Measurements from ENCODE around the gene MRPL27. TPM values are rescaled to one million over a fixed set of nuclear protein-coding genes. Genes with fewer than 3 reads are reported as not detected.
A peak's percentile ranks its signal among the peaks of the same experiment; 100 is the strongest.

Gene MRPL27
- total RNA-seq, 1 donor from 2014 or later: 77.2 TPM

- no peak for DNase-seq
- Mint-ChIP-seq H3K36me3 (ENCODE audit: unreplicated experiment) (no peaks in the 10 kb centered on the region), H3K9me3 (ENCODE audit: unreplicated experiment) (peaks cover 3% of the 10 kb centered on the region), H3K4me1 (ENCODE audit: low read depth, unreplicated experiment) (peaks cover 6% of the 10 kb centered on the region), H3K4me3 (ENCODE audit: unreplicated experiment) (peak overlapping the region; percentile 83), H3K27me3 (ENCODE audit: unreplicated experiment) (peaks cover 4% of the 10 kb centered on the region), H3K27ac (ENCODE audit: unreplicated experiment) (no peak overlapping the region)
- no peak for TF ChIP-seq CTCF (IDR thresholded peaks at IDR 0.05; ENCODE audit: partially characterized antibody, unreplicated experiment)
Measured at GRCh38 chr17:50397919-50398285, 24.9 kb upstream of the MRPL27 start.

GRCh38 chr17:50397111-50397918 is 24.3 kb upstream of the MRPL27 start, which contains the start of gene LRRC59:
Gene LRRC59, minus strand, starts transcription at chr17:50397523. Its CDS starts 206 bp downstream, at chr17:50397317.
- Mint-ChIP-seq H3K27me3 (ENCODE audit: unreplicated experiment) (peaks cover 4% of the 10 kb centered on the region), H3K4me1 (ENCODE audit: low read depth, unreplicated experiment) (peaks cover 6% of the 10 kb centered on the region), H3K9me3 (ENCODE audit: unreplicated experiment) (peaks cover 3% of the 10 kb centered on the region), H3K36me3 (ENCODE audit: unreplicated experiment) (no peaks in the 10 kb centered on the region), H3K4me3 (ENCODE audit: unreplicated experiment) (peak within 1 kb of the TSS; percentile 93), H3K27ac (ENCODE audit: unreplicated experiment) (peak within 1 kb of the TSS; percentile 33)
- DNase-seq: peak; percentile 93
- peak; percentile 99 for TF ChIP-seq CTCF (IDR thresholded peaks at IDR 0.05; ENCODE audit: partially characterized antibody, unreplicated experiment)

- peaks cover 4% of the 10 kb centered on the region for H3K27me3 Mint-ChIP-seq (ENCODE audit: unreplicated experiment)
- TF ChIP-seq CTCF (IDR thresholded peaks at IDR 0.05; ENCODE audit: partially characterized antibody, unreplicated experiment): no peak
- H3K27ac Mint-ChIP-seq (ENCODE audit: unreplicated experiment): peak overlapping the region; percentile 33
- H3K4me1 Mint-ChIP-seq (ENCODE audit: low read depth, unreplicated experiment): peaks cover 6% of the 10 kb centered on the region
- peak overlapping the region; percentile 93 for H3K4me3 Mint-ChIP-seq (ENCODE audit: unreplicated experiment)
- DNase-seq: no peak
- H3K9me3 Mint-ChIP-seq (ENCODE audit: unreplicated experiment): peaks cover 1% of the 10 kb centered on the region
- no peaks in the 10 kb centered on the region for H3K36me3 Mint-ChIP-seq (ENCODE audit: unreplicated experiment)
Measured at GRCh38 chr17:50396261-50397110, 23.5 kb upstream of the MRPL27 start.

GRCh38 chr17:50394711-50395110 is 21.7 kb upstream of the MRPL27 start:
- Mint-ChIP-seq H3K27ac (ENCODE audit: unreplicated experiment) (no peak overlapping the region), H3K27me3 (ENCODE audit: unreplicated experiment) (peaks cover 6% of the 10 kb centered on the region), H3K4me1 (ENCODE audit: low read depth, unreplicated experiment) (peaks cover 6% of the 10 kb centered on the region), H3K4me3 (ENCODE audit: unreplicated experiment) (no peak overlapping the region), H3K9me3 (ENCODE audit: unreplicated experiment) (peaks cover 1% of the 10 kb centered on the region), H3K36me3 (ENCODE audit: unreplicated experiment) (no peaks in the 10 kb centered on the region)
- DNase-seq: no peak
- no peak for TF ChIP-seq CTCF (IDR thresholded peaks at IDR 0.05; ENCODE audit: partially characterized antibody, unreplicated experiment)
